Testis (tissue), 2 donors: Measurements from ENCODE around the gene RTL10.

Source experiments
- POLR2A ChIP-seq: fragments of 450-650 bp; IDR thresholded peaks from one replicate; pipeline ENCODE4 v1.6.1; 2017; ENCODE audit warnings: antibody characterized with exemption, mild to moderate bottlenecking, moderate library complexity
- TF ChIP-seq, protein P1 (sequence below), 3 experiments: fragments of 450-650 bp in 2 of 3; fragments of 200-600 bp in 1 of 3; sonication (generic) in 1 of 3; IDR thresholded peaks; one replicate each; pipeline ENCODE4 v1.5.1; 2016 to 2019; ENCODE audit warnings: antibody characterized with exemption in 3 of 3, mild to moderate bottlenecking in 2 of 3, moderate library complexity in 1 of 3

DNA sequence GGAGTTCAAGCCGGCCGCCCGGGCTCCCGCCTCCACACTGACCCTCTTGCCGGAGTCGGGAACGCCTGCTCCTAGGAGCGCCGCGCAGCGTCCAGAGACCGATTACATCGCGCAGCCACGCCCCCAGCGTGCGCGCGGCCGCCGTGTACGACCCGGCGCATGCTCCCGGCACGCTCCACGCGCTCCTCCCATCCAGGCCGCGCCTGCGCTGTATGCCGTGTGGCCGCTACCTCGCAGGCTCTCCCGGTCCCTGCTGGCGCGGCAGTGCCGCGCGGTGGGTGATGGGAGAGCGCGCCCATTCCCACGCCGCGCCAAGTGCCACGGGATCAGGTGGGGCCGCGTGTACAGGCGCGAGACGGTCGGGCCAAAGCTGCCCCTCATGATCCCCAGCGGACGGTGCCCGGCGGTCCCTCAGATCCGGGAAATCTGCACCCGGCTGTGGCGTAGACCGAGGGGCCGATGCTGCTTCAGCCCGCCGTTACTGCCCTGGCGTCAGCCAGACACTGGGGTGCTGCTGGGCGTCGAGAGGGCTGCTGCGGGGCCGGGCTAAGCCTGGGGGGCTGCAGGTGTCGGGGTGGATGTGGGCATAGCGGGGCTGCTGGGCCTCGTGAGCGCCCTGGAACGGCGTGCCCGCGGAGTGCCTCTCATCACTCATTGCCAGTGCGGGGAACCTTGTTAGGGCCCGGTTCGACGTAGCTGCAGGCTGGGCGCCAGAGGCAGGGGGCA lies at the start of gene RTL10, which contains the start of gene GNB1L:
- TF ChIP-seq, protein P1, sequence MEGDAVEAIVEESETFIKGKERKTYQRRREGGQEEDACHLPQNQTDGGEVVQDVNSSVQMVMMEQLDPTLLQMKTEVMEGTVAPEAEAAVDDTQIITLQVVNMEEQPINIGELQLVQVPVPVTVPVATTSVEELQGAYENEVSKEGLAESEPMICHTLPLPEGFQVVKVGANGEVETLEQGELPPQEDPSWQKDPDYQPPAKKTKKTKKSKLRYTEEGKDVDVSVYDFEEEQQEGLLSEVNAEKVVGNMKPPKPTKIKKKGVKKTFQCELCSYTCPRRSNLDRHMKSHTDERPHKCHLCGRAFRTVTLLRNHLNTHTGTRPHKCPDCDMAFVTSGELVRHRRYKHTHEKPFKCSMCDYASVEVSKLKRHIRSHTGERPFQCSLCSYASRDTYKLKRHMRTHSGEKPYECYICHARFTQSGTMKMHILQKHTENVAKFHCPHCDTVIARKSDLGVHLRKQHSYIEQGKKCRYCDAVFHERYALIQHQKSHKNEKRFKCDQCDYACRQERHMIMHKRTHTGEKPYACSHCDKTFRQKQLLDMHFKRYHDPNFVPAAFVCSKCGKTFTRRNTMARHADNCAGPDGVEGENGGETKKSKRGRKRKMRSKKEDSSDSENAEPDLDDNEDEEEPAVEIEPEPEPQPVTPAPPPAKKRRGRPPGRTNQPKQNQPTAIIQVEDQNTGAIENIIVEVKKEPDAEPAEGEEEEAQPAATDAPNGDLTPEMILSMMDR (IDR thresholded peaks at IDR 0.05), result no peak
- peak; percentile 18 for TF ChIP-seq POLR2A
